Endometrial microvascular endothelial cells (primary cell): ENCODE measurements around the gene DCTN3. TPM values are rescaled to one million over a fixed set of nuclear protein-coding genes. Genes with fewer than 3 reads are reported as not detected.
"Not testable (repeated sequence)": the region's sequence is repeated elsewhere in the genome, so short reads cannot be mapped to it uniquely, and the experiment has no call there.

Source experiments
- in situ Hi-C: cut with HindIII; loops from 2 replicates; pipeline ENCODE4 v1.10.0; 2017; ENCODE audit warnings: low sequenced_read_pairs, low pct_unique_long_range_greater_than_20kb; ENCODE audit errors: inconsistent ontology term
- total RNA-seq: library from RNA; depleted of rRNA; stranded (reverse); fragments of >200 nt; gene quantifications from one replicate; pipeline ENCODE4 v1.2.3, GENCODE V29; 2015; ENCODE audit errors: inconsistent ontology term

The DCTN3 gene
- total RNA-seq, 1 donor from 2014 or later = 101 TPM

GRCh38 chr9:34648673-34649072, 28.4 kb upstream of the DCTN3 start:
- in situ Hi-C loops = no loop called here

- in situ Hi-C loops = no loop called here
Observed at GRCh38 chr9:34647651-34648050, 27.4 kb upstream of the DCTN3 start.

- in situ Hi-C loops = no loop called here
Observed at GRCh38 chr9:34647084-34647403, 26.7 kb upstream of the DCTN3 start.

- in situ Hi-C loops = no loop called here
Observed at GRCh38 chr9:34646211-34647083, 26.2 kb upstream of the DCTN3 start, which contains the start of gene GALT. Gene GALT (plus strand): TSS chr9:34646675. CDS start chr9:34646705, 30 bp downstream.

GRCh38 chr9:34644766-34645314, 24.5 kb upstream of the DCTN3 start:
- in situ Hi-C loops = no loop called here

GRCh38 chr9:34642679-34643078, 22.4 kb upstream of the DCTN3 start:
- in situ Hi-C loops = no loop called here

GRCh38 chr9:34639322-34639721, 19.0 kb upstream of the DCTN3 start:
- in situ Hi-C loops = not testable (repeated sequence)

GRCh38 chr9:34638138-34638445, 17.8 kb upstream of the DCTN3 start:
- in situ Hi-C loops = no loop called here

GRCh38 chr9:34637356-34638137, 17.3 kb upstream of the DCTN3 start, which contains the start of gene SIGMAR1:
Gene SIGMAR1 (minus strand): TSS chr9:34637787. CDS start chr9:34637697, 90 bp downstream.
- in situ Hi-C loops = no loop called here

- in situ Hi-C loops = no loop called here
Observed at GRCh38 chr9:34636791-34637355, 16.6 kb upstream of the DCTN3 start.

- in situ Hi-C loops = no loop called here
Observed at GRCh38 chr9:34635556-34635955, 15.3 kb upstream of the DCTN3 start.

- in situ Hi-C loops = no loop called here
Observed at GRCh38 chr9:34634551-34635248, 14.4 kb upstream of the DCTN3 start.

GRCh38 chr9:34633851-34634550, 13.7 kb upstream of the DCTN3 start:
- in situ Hi-C loops = no loop called here

- in situ Hi-C loops = no loop called here
Observed at GRCh38 chr9:34633166-34633565, 12.9 kb upstream of the DCTN3 start.

- in situ Hi-C loops = no loop called here
Observed at GRCh38 chr9:34630402-34631154, 10.3 kb upstream of the DCTN3 start.

GRCh38 chr9:34629491-34629808, 9.2 kb upstream of the DCTN3 start:
- in situ Hi-C loops = no loop called here

GRCh38 chr9:34628656-34629490, 8.6 kb upstream of the DCTN3 start, which contains the start of gene ARID3C:
Gene ARID3C (minus strand): TSS chr9:34629066. CDS start chr9:34628014, 1,052 bp downstream.
- in situ Hi-C loops = no loop called here
